Stomach smooth muscle (tissue), 2 donors: ENCODE results near the gene MTG2.

Experiments
- H3K27ac ChIP-seq: one replicate; pipeline ENCODE4 v1.7.0; 2013; ENCODE audit warnings: mild to moderate bottlenecking, low read length, inconsistent platforms
- H3K27me3 ChIP-seq, 2 donors: one replicate each; pipeline ENCODE4 v1.7.0; 2013; ENCODE audit warnings: low read length in 2 of 2; ENCODE audit not compliant: insufficient read depth in 2 of 2, control insufficient read depth in 1 of 2
- H3K36me3 ChIP-seq, 2 donors: one replicate each; pipeline ENCODE4 v1.7.0; 2013; ENCODE audit warnings: low read length in 2 of 2; ENCODE audit not compliant: control insufficient read depth in 2 of 2, insufficient read depth in 2 of 2
- H3K4me1 ChIP-seq: one replicate; pipeline ENCODE4 v1.7.0; 2013; ENCODE audit warnings: low read length; ENCODE audit not compliant: control insufficient read depth, insufficient read depth
- H3K4me3 ChIP-seq, 2 donors: one replicate each; pipeline ENCODE4 v1.7.0; 2013; ENCODE audit warnings: low read length in 2 of 2
- H3K9ac ChIP-seq, 2 donors: one replicate each; pipeline ENCODE4 v1.7.0; 2013; ENCODE audit warnings: low read length in 2 of 2, mild to moderate bottlenecking in 1 of 2
- H3K9me3 ChIP-seq, 2 donors: one replicate each; pipeline ENCODE4 v1.7.0; 2013; ENCODE audit warnings: low read length in 2 of 2; ENCODE audit not compliant: control insufficient read depth in 2 of 2
- donor health status: healthy.
- donor health status: Pancreatic carcinoma.

MTG2 gene

DNA sequence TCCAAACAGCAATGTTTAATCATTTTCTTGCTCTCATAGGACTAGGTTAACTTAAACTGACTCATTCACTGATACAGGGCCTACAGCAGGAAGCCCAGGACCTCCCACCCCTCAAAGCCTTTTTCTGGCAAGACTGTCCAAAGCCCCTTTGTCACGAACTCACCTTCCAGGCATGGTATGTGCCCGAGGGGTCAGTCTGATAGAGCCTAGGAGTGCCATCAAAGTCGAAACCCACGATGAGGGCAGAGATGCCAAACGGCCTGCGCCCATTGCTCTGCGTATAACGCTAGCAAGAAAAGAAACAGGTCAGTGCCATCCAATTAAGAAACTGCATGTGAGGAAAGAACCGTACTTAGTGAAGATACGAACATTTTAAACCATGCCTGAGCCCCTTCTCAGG lies 43.9 kb upstream of the MTG2 start:
- H3K27ac ChIP-seq: no peak overlapping the region
- H3K36me3 ChIP-seq: peaks cover 47 to 49% of the 10 kb centered on the region in 2 donors
- peaks cover 26% of the 10 kb centered on the region for H3K4me1 ChIP-seq
- no peak overlapping the region for H3K4me3 ChIP-seq
- no peaks in the 10 kb centered on the region for H3K9me3 ChIP-seq
- H3K27me3 ChIP-seq: no peaks in the 10 kb centered on the region
- H3K9ac ChIP-seq: no peak overlapping the region

- H3K4me1 ChIP-seq: peaks cover 27% of the 10 kb centered on the region
- H3K4me3 ChIP-seq: no peak overlapping the region
- no peaks in the 10 kb centered on the region for H3K27me3 ChIP-seq
- no peak overlapping the region for H3K27ac ChIP-seq
- peaks cover 42 to 46% of the 10 kb centered on the region in 2 donors for H3K36me3 ChIP-seq
- no peak overlapping the region for H3K9ac ChIP-seq
- no peaks in the 10 kb centered on the region for H3K9me3 ChIP-seq
These were observed 43.2 kb upstream of the MTG2 start for GRCh38 chr20:62139636-62140035.

GRCh38 chr20:62141043-62141396 lies 41.8 kb upstream of the MTG2 start:
- no peaks in the 10 kb centered on the region for H3K9me3 ChIP-seq
- peaks cover 34 to 38% of the 10 kb centered on the region in 2 donors for H3K36me3 ChIP-seq
- H3K4me3 ChIP-seq: peak overlapping the region in 1 of 2 donors; percentile 80
- peaks cover 38% of the 10 kb centered on the region for H3K4me1 ChIP-seq
- H3K27ac ChIP-seq: peak overlapping the region; percentile 46
- H3K27me3 ChIP-seq: no peaks in the 10 kb centered on the region
- peak overlapping the region in 1 of 2 donors; percentile 63 for H3K9ac ChIP-seq

DNA sequence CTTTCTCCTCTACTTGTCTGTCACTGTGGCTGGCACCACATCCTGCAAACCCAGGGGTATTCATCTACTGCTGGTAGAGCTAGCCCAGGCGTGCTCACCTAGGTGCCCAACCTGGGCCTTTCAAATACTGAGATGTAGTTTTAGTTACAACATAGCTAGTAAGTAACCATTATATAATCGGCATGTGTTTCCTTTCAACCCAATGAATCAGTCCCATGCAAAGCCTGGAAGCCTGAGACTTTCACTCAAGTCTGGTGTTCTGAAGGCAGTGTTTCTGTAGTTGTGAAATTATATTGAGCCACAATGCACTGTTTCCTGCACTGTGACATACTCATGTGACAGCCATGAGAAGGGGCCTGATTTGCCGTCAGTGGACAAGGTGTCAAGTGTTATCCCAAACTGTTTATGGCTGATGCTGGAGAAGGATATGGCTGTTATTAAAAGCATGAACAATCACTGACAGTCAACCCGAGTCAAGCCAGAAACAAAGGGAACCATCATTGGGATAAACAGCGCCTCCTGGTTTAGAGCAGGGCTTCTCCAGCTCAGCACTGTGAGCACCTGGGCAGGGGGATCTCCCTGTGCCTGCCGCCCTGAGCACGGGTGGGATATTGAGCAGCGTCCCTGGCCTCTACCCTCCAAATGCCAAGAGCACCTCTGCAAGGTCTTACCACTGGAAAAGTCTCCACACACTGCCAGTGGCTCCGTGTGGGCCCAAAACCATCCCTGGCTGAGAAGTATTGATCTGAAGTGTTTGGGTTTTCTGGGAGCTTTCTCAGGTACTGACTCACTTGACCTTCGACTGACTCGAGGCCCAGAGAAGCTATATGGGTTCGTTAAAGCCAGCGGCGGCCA lies 41.2 kb upstream of the MTG2 start:
- no peaks in the 10 kb centered on the region for H3K9me3 ChIP-seq

GRCh38 chr20:62142252-62143080 lies 40.4 kb upstream of the MTG2 start:
- Histone ChIP-seq H3K27me3 (no peaks in the 10 kb centered on the region), H3K9me3 (no peaks in the 10 kb centered on the region), H3K36me3 (peaks cover 24 to 27% of the 10 kb centered on the region in 2 donors), H3K4me3 (peak overlapping the region; percentile 67 to 80), H3K27ac (peak overlapping the region; percentile 46), H3K9ac (peak overlapping the region; percentile 63 to 76), H3K4me1 (peaks cover 43% of the 10 kb centered on the region)

More for the DNA sequence above, 41.2 kb upstream of the MTG2 start:
- Histone ChIP-seq H3K4me3 (peak overlapping the region; percentile 67 to 80), H3K27me3 (no peaks in the 10 kb centered on the region), H3K9ac (peak overlapping the region; percentile 63 to 76), H3K36me3 (peaks cover 31 to 33% of the 10 kb centered on the region in 2 donors), H3K4me1 (peaks cover 39% of the 10 kb centered on the region), H3K27ac (peak overlapping the region; percentile 46)

DNA sequence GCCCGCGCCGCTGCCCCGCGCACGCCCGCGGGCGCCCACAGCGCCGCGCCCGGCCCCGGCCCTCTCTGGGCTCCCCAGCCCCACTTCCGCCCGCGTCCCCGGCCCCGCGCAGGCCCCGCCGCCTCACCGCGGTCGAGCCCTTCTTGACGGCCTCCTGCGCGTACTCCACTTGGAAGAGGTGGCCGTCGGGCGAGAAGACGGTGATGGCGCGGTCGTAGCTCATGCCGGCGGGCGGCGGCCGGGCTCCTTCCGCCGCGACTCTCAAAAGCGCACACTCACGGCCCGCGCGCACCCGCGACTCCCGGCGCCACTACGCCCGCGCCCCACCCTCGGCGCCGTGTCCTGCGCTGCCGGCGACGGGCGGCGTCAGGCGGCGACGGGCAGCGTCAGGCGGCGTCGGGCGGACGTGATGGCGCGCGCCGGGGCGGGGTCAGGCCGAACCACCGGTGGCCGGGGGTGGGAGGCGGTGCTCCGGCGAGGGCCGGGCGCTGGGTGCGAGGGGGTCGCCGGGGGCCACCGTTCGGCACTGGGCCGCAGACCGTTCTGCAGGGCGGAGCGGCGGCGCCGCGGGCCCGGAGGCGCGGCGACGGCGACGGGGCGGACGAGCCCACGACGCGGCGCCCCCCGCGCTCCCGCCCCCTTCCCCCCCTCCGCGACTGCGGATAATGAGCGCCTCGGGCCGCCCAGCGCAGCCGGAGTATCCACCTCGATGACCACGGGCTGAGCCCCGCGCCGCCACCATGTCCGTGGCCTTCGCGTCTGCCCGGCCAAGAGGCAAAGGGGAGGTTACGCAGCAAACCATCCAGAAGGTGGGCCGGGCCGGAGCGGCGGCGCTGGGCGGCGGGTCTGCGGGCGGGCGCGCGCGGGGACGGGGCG lies 39.5 kb upstream of the MTG2 start, which contains the start of the genes PSMA7 and SS18L1:
TSS of gene PSMA7 (minus strand) at position 314 of the 876 bp plus-strand sequence. CDS start at position 223, 91 bp downstream.
TSS of gene SS18L1 (plus strand) at position 689 of the 876 bp plus-strand sequence. CDS start at position 741, 52 bp downstream.
- Histone ChIP-seq H3K4me1 (peaks cover 43% of the 10 kb centered on the region), H3K4me3 (peak within 1 kb of the TSS; percentile 74 to 80), H3K9ac (peak within 1 kb of the TSS; percentile 63 to 76), H3K36me3 (peaks cover 16 to 19% of the 10 kb centered on the region in 2 donors), H3K9me3 (no peaks in the 10 kb centered on the region), H3K27me3 (no peaks in the 10 kb centered on the region), H3K27ac (peak within 1 kb of the TSS; percentile 80)

DNA sequence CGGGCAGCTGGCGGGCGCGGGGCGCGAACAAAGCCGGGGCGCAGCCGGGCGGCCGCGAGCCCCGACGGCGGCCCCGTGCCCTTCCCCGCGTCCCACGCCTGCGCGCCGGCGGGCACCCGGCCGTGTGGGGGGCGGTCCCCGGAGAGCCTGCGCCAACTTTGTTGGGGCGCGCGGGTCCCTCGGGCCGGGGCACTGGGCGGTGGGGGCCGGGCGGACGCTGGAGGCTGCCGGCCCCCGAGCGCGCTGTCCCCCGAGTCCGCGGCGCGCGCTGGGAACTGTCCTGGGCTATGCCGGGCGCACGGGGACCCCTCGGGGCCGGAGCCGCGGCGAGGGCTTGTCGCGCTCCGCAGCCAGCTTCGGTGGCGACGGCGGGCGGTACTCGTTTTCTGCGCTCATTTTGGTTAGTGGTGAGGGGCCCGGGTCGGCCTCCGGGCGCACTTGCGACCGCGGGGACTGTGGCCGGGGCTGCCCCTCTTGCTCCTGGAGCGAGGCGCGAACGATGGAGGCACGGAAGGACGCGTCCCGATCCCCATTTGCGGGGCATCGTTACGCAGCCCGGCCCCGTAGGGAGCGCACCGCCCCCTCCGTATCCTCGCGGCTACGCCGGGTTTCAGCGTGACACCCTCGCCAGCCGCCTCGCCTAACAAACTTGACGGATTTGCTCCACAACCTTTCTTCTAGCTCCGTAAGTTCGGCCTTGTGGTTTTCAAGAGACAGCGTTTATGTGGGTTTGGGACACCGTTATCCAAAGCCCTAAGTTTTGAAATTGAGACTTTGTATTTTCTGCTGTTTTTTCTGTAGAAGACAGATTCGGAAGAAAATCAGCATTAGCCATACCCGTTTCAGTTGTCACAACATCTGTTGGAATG lies 38.6 kb upstream of the MTG2 start:
- peak overlapping the region; percentile 80 for H3K27ac ChIP-seq
- peak overlapping the region; percentile 49 to 68 for H3K9ac ChIP-seq
- H3K9me3 ChIP-seq: no peaks in the 10 kb centered on the region
- H3K27me3 ChIP-seq: no peaks in the 10 kb centered on the region
- peak overlapping the region; percentile 74 to 80 for H3K4me3 ChIP-seq
- H3K36me3 ChIP-seq: peaks cover 10 to 12% of the 10 kb centered on the region in 2 donors
- H3K4me1 ChIP-seq: peaks cover 49% of the 10 kb centered on the region

- Histone ChIP-seq H3K4me1 (peaks cover 53% of the 10 kb centered on the region), H3K27ac (no peak overlapping the region), H3K9me3 (no peaks in the 10 kb centered on the region), H3K9ac (no peak overlapping the region), H3K27me3 (no peaks in the 10 kb centered on the region), H3K36me3 (no peaks in the 10 kb centered on the region), H3K4me3 (peak overlapping the region in 1 of 2 donors; percentile 80)
These were observed 37.2 kb upstream of the MTG2 start for GRCh38 chr20:62145688-62146018.

GRCh38 chr20:62146019-62146755 lies 36.6 kb upstream of the MTG2 start:
- no peak overlapping the region for H3K4me3 ChIP-seq

More at GRCh38 chr20:62146019-62146755, 36.6 kb upstream of the MTG2 start:
- Histone ChIP-seq H3K9ac (no peak overlapping the region), H3K4me1 (peaks cover 47% of the 10 kb centered on the region), H3K27me3 (no peaks in the 10 kb centered on the region), H3K36me3 (no peaks in the 10 kb centered on the region), H3K9me3 (no peaks in the 10 kb centered on the region), H3K27ac (no peak overlapping the region)
